Tibial nerve (tissue), 4 donors: Measurements from ENCODE around the gene LIMS3.
"Not testable (repeated sequence)": the region's sequence is repeated elsewhere in the genome, so short reads cannot be mapped to it uniquely, and the experiment has no call there.

ENCODE experiments used
- CTCF ChIP-seq, 5 experiments: fragments of 200-600 bp in 3 of 5; fragments of 450-650 bp in 2 of 5; sonication (generic) in 3 of 5; IDR thresholded peaks; one replicate each; pipeline ENCODE4 v1.5.1; 2016 to 2019; ENCODE audit warnings: antibody characterized with exemption in 5 of 5, mild to moderate bottlenecking in 3 of 5, moderate library complexity in 2 of 5
- EP300 ChIP-seq, 2 donors: sonication (generic); formaldehyde crosslinking; IDR thresholded peaks; one replicate each; pipeline ENCODE4 v1.6.1; 2017; ENCODE audit warnings: antibody characterized with exemption in 2 of 2, mild to moderate bottlenecking in 1 of 2

- TF ChIP-seq CTCF, EP300 (IDR thresholded peaks at IDR 0.05): not testable (repeated sequence)
Observed at GRCh38 chr2:109913911-109914310, 15.4 kb downstream of the LIMS3 start.
